Loucy (cell line): Measurements from ENCODE around the gene KRTAP10-4.

Experiments
- H2AFZ ChIP-seq: fragments of 200-600 bp; sonication (generic); 2 replicates; pipeline ENCODE4 v1.6.0; 2016; ENCODE audit warnings: antibody characterized with exemption, mild to moderate bottlenecking, low read length, moderate library complexity
- H3F3A ChIP-seq: fragments of 200-600 bp; 2 replicates; pipeline ENCODE4 v1.6.0; 2016; ENCODE audit warnings: antibody characterized with exemption, low read depth, mild to moderate bottlenecking
- H3K27me3 ChIP-seq: fragments of 200-600 bp; sonication (generic); 2 replicates; pipeline ENCODE4 v1.6.1; 2014; ENCODE audit warnings: low read length, mild to moderate bottlenecking; ENCODE audit not compliant: insufficient read depth, poor library complexity, severe bottlenecking
- H3K36me3 ChIP-seq: fragments of 200-600 bp; sonication (generic); 2 replicates; pipeline ENCODE4 v1.6.1; 2016; ENCODE audit warnings: low read length; ENCODE audit not compliant: insufficient read depth
- H3K4me1 ChIP-seq: fragments of 200-600 bp; sonication (generic); 2 replicates; pipeline ENCODE4 v1.5.1; 2014; ENCODE audit warnings: low read length, mild to moderate bottlenecking; ENCODE audit not compliant: insufficient read depth, poor library complexity, severe bottlenecking
- H3K4me2 ChIP-seq: fragments of 200-600 bp; sonication (generic); 2 replicates; pipeline ENCODE4 v1.6.0; 2014; ENCODE audit warnings: antibody characterized with exemption, low read length, low read depth, mild to moderate bottlenecking; ENCODE audit not compliant: poor library complexity, severe bottlenecking
- H3K4me3 ChIP-seq: fragments of 200-600 bp; sonication (generic); 2 replicates; pipeline ENCODE4 v1.5.1; 2014; ENCODE audit warnings: low read length, mild to moderate bottlenecking, mixed read lengths; ENCODE audit not compliant: poor library complexity, severe bottlenecking
- H3K79me2 ChIP-seq: fragments of 200-600 bp; sonication (generic); 2 replicates; pipeline ENCODE4 v1.6.1; 2014; ENCODE audit warnings: low read length; ENCODE audit not compliant: insufficient read depth
- H3K9ac ChIP-seq: fragments of 200-600 bp; sonication (generic); 2 replicates; pipeline ENCODE4 v1.6.0; 2014; ENCODE audit warnings: mild to moderate bottlenecking, low read depth, low read length, moderate library complexity; ENCODE audit not compliant: poor library complexity, severe bottlenecking
- H3K9me2 ChIP-seq: fragments of 200-600 bp; sonication (generic); replicated peaks from 2 replicates; pipeline ENCODE4 v1.6.1; 2016; ENCODE audit warnings: low read depth, low read length, mixed read lengths
- H3K9me3 ChIP-seq: fragments of 200-600 bp; sonication (generic); 2 replicates; pipeline ENCODE4 v1.6.1; 2014; ENCODE audit warnings: mild to moderate bottlenecking, antibody characterized with exemption, low read length, low read depth; ENCODE audit not compliant: insufficient read depth
- H4K20me1 ChIP-seq: fragments of 200-600 bp; sonication (generic); 2 replicates; pipeline ENCODE4 v1.6.0; 2014; ENCODE audit warnings: antibody characterized with exemption, low read length, mild to moderate bottlenecking; ENCODE audit not compliant: insufficient read depth, poor library complexity, severe bottlenecking
- CTCF ChIP-seq: fragments of 200-600 bp; sonication (generic); conservative IDR thresholded peaks from 2 replicates; pipeline ENCODE4 v1.5.1; 2014; ENCODE audit warnings: mild to moderate bottlenecking, antibody characterized with exemption, low read length
- EZH2phosphoT487 ChIP-seq: fragments of 200-600 bp; IDR thresholded peaks from 2 replicates; pipeline ENCODE4 v1.6.1; 2018; ENCODE audit warnings: antibody characterized with exemption, mild to moderate bottlenecking, moderate library complexity, borderline replicate concordance

The KRTAP10-4 gene

DNA sequence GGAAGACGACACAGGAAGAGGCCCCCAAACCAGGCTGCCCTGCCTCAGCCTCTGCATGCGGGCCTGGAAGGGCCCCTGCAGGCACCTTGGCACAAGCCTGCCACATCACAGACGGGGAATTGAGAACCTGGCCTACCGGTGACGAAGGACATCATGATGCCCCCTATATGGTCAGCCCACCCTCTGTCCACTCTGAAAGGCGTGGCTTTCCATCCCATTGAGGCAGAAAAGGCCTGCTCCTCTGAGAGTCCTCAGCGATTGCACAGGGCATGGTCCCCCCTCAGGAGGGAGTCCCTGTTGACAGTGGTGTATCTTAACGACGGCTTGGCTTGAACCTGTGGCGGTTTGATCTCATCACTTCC is 44.9 kb upstream of the KRTAP10-4 start:
- Histone ChIP-seq H3K4me3 (no peak overlapping the region), H3K9ac (no peak overlapping the region), H3K9me3 (peaks cover 9% of the 10 kb centered on the region; the same call in 1 of the 2 replicates), H3F3A (no peaks in the 10 kb centered on the region), H3K4me2 (no peak overlapping the region), H4K20me1 (no peaks in the 10 kb centered on the region), H3K27me3 (no peaks in the 10 kb centered on the region), H3K9me2 (no peaks in the 10 kb centered on the region), H3K4me1 (no peaks in the 10 kb centered on the region), H2AFZ (no peak overlapping the region), H3K36me3 (no peaks in the 10 kb centered on the region), H3K79me2 (no peaks in the 10 kb centered on the region)
- TF ChIP-seq EZH2phosphoT487 (no peak), CTCF (no peak)

DNA sequence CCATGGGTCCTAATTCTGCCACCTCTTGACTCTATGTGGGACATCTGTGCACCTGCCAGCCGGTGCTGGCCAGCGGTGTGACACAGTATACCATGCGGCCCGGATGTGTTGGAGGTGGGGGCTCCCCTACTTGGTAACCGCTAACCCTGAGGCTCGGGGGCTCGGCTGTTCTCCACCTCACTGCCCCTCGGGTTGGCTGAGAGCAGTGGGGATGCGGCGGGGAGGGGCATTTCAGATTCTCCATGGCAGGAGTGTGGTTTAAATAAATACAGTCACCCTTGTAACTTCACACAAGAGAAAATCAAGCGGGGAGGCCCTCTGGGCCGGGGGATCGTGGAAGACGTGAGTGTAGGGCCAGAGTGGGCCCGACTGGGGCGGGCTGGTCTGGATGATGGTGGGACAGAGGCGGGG is 44.5 kb upstream of the KRTAP10-4 start:
- no peaks in the 10 kb centered on the region for H3K9me2 ChIP-seq
- peaks cover 5% of the 10 kb centered on the region; the same call in 1 of the 2 replicates for H3K9me3 ChIP-seq
- H3K27me3 ChIP-seq: no peaks in the 10 kb centered on the region

GRCh38 chr21:44529503-44530125 is 43.9 kb upstream of the KRTAP10-4 start:
- H3K9me2 ChIP-seq: no peaks in the 10 kb centered on the region
- H4K20me1 ChIP-seq: no peaks in the 10 kb centered on the region
- no peaks in the 10 kb centered on the region for H3K36me3 ChIP-seq

More for the DNA sequence above, 44.5 kb upstream of the KRTAP10-4 start:
- no peak for TF ChIP-seq CTCF
- no peak for TF ChIP-seq EZH2phosphoT487
- Histone ChIP-seq H4K20me1 (no peaks in the 10 kb centered on the region), H3K4me1 (no peaks in the 10 kb centered on the region), H3F3A (no peaks in the 10 kb centered on the region), H3K9ac (no peak overlapping the region), H2AFZ (no peak overlapping the region), H3K36me3 (no peaks in the 10 kb centered on the region), H3K79me2 (no peaks in the 10 kb centered on the region), H3K4me3 (no peak overlapping the region), H3K4me2 (no peak overlapping the region)

More at GRCh38 chr21:44529503-44530125, 43.9 kb upstream of the KRTAP10-4 start:
- Histone ChIP-seq H3K9me3 (peaks cover 3% of the 10 kb centered on the region; the same call in 1 of the 2 replicates), H3K4me1 (no peaks in the 10 kb centered on the region), H3K79me2 (no peaks in the 10 kb centered on the region), H3K9ac (no peak overlapping the region), H3K4me2 (no peak overlapping the region), H3K4me3 (no peak overlapping the region), H3F3A (no peaks in the 10 kb centered on the region), H2AFZ (no peak overlapping the region), H3K27me3 (no peaks in the 10 kb centered on the region)
- TF ChIP-seq CTCF: no peak
- TF ChIP-seq EZH2phosphoT487: no peak
